Panc1 (cell line): ENCODE measurements around the gene CFAP251. TPM values are rescaled to one million over a fixed set of nuclear protein-coding genes. Genes with fewer than 3 reads are reported as not detected.

ENCODE experiments used
- ATAC-seq: fragments of 200-7000 bp; cut with Tn5 transposase; 2 replicates; pipeline ENCODE4 v1.9.1; 2020; ENCODE audit warnings: mild to moderate bottlenecking, moderate library complexity
- BruUV-seq: library from RNA; stranded (reverse); fragments of 400-500 nt; replicated peaks from 2 replicates; lab custom pipeline; 2021; lab: Mats Ljungman, UMichigan
- CTCF ChIA-PET: fragments of 300-600 bp; sonication (Branson Sonifier 250); formaldehyde crosslinking; loops from one replicate; lab custom pipeline; 2022; ENCODE audit warnings: antibody characterized with exemption; lab: Charles Lee
- POLR2A ChIA-PET: fragments of 300-600 bp; sonication (Branson Sonifier 250); formaldehyde crosslinking; loops from one replicate; lab custom pipeline; 2022; ENCODE audit warnings: antibody characterized with exemption; lab: Charles Lee
- DNase-seq: peaks from one replicate; pipeline ENCODE4 v3.0.0-alpha.2; 2010; ENCODE audit warnings: low read depth, low spot score
- H3K27ac ChIP-seq: 2 replicates; pipeline ENCODE4 v1.5.1; 2011; ENCODE audit warnings: mild to moderate bottlenecking, low read length, inconsistent platforms
- H3K27me3 ChIP-seq: fragments of 200-500 bp; sonication (Bioruptor generic); 2 replicates; pipeline ENCODE4 v1.6.0; 2014; ENCODE audit warnings: low read length, inconsistent platforms; ENCODE audit not compliant: control insufficient read depth, insufficient read depth
- H3K36me3 ChIP-seq: fragments of 200-500 bp; sonication (Bioruptor generic); 2 replicates; pipeline ENCODE4 v1.5.1; 2014; ENCODE audit warnings: inconsistent platforms, mild to moderate bottlenecking, low read length, moderate library complexity; ENCODE audit not compliant: control insufficient read depth, insufficient read depth
- H3K4me1 ChIP-seq: 2 replicates; pipeline ENCODE4 v1.5.1; 2011; ENCODE audit warnings: inconsistent platforms, mild to moderate bottlenecking, low read length, moderate library complexity; ENCODE audit not compliant: control insufficient read depth, insufficient read depth
- H3K4me3 ChIP-seq, 2 experiments: 2 replicates each; pipeline ENCODE4 v1.5.1; 2011 to 2012; ENCODE audit warnings: low read depth in 2 of 2, low read length in 2 of 2, mild to moderate bottlenecking in 2 of 2, inconsistent platforms in 1 of 2, moderate library complexity in 1 of 2
- H3K9me3 ChIP-seq: fragments of 200-500 bp; sonication (Bioruptor generic); 2 replicates; pipeline ENCODE4 v1.5.1; 2014; ENCODE audit warnings: low read depth, mild to moderate bottlenecking, inconsistent platforms, low read length, moderate library complexity; ENCODE audit not compliant: control insufficient read depth, insufficient read depth
- POLR2AphosphoS5 ChIP-seq: IDR thresholded peaks from 2 replicates; pipeline ENCODE4 v1.6.1; 2012; ENCODE audit warnings: mild to moderate bottlenecking, low read depth, low read length, moderate library complexity
- SIN3A ChIP-seq: IDR thresholded peaks from 2 replicates; pipeline ENCODE4 v1.6.1; 2012; ENCODE audit warnings: low read depth, mild to moderate bottlenecking, low read length, moderate library complexity, borderline replicate concordance; ENCODE audit not compliant: insufficient read depth
- TCF7L2 ChIP-seq: IDR thresholded peaks from 2 replicates; pipeline ENCODE4 v1.6.1; 2011; ENCODE audit warnings: mild to moderate bottlenecking, low read depth, low read length, inconsistent platforms
- in situ Hi-C: cut with HindIII; loops from 2 replicates; pipeline ENCODE4 v1.10.0; 2016; ENCODE audit warnings: low sequenced_read_pairs, low pct_unique_long_range_greater_than_20kb
- intact Hi-C: fragments of 100-400 bp; cut with micrococcal nuclease; formaldehyde crosslinking; loops from one replicate; pipeline ENCODE4 v1.10.0; 2022; ENCODE audit not compliant: unreplicated experiment
- total RNA-seq: library from RNA; stranded (reverse); gene quantifications from one replicate; pipeline ENCODE4 v1.2.1, GENCODE V29; 2021; ENCODE audit not compliant: unreplicated experiment
- TF ChIP-seq, protein P1 (sequence below), 2 experiments: IDR thresholded peaks; 2 replicates each; pipeline ENCODE4 v1.6.1; 2011 to 2012; ENCODE audit warnings: low read depth in 2 of 2, control low read depth in 1 of 2, low read length in 1 of 2, mild to moderate bottlenecking in 1 of 2, moderate library complexity in 1 of 2; ENCODE audit not compliant: insufficient read depth in 1 of 2
- TF ChIP-seq, protein P2 (sequence below): fragments of 450-650 bp; IDR thresholded peaks from 2 replicates; pipeline ENCODE4 v1.5.1; 2017; ENCODE audit warnings: mild to moderate bottlenecking

Gene CFAP251
- total RNA-seq, 1 experiment from 2014 or later, result 4.2 TPM

DNA sequence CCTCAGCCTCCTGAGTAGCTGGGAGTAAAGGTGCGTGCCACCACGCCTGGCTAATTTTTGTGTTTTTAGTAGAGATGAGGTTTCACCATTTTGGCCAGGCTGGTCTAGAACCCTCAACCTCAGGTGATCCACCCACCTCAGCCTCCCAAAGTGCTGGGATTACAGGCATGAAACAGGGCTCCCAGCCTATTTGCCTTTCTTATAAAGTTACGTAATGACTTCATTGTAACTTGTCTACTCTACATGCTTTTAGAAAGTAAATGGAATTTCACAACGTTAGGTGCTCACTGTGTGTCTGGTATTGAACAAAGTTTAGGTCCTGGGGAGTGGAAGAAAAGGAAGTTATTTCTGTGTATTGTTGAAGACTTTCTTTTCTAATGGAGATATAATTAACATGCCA, 12.5 kb downstream of the CFAP251 start:
- intact Hi-C loops (no loop called here), in situ Hi-C loops (no loop called here)
- ATAC-seq, result no peak
- H3K27me3 ChIP-seq, result no peaks in the 10 kb centered on the region
- TF ChIP-seq, protein P1, sequence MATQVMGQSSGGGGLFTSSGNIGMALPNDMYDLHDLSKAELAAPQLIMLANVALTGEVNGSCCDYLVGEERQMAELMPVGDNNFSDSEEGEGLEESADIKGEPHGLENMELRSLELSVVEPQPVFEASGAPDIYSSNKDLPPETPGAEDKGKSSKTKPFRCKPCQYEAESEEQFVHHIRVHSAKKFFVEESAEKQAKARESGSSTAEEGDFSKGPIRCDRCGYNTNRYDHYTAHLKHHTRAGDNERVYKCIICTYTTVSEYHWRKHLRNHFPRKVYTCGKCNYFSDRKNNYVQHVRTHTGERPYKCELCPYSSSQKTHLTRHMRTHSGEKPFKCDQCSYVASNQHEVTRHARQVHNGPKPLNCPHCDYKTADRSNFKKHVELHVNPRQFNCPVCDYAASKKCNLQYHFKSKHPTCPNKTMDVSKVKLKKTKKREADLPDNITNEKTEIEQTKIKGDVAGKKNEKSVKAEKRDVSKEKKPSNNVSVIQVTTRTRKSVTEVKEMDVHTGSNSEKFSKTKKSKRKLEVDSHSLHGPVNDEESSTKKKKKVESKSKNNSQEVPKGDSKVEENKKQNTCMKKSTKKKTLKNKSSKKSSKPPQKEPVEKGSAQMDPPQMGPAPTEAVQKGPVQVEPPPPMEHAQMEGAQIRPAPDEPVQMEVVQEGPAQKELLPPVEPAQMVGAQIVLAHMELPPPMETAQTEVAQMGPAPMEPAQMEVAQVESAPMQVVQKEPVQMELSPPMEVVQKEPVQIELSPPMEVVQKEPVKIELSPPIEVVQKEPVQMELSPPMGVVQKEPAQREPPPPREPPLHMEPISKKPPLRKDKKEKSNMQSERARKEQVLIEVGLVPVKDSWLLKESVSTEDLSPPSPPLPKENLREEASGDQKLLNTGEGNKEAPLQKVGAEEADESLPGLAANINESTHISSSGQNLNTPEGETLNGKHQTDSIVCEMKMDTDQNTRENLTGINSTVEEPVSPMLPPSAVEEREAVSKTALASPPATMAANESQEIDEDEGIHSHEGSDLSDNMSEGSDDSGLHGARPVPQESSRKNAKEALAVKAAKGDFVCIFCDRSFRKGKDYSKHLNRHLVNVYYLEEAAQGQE (IDR thresholded peaks at IDR 0.05; ENCODE audit: insufficient read depth in 1 of 2, low read depth in 2 of 2, low read length in 1 of 2), result no peak
- TF ChIP-seq POLR2AphosphoS5 (no peak), SIN3A (no peak), TCF7L2 (no peak)
- TF ChIP-seq, protein P2, sequence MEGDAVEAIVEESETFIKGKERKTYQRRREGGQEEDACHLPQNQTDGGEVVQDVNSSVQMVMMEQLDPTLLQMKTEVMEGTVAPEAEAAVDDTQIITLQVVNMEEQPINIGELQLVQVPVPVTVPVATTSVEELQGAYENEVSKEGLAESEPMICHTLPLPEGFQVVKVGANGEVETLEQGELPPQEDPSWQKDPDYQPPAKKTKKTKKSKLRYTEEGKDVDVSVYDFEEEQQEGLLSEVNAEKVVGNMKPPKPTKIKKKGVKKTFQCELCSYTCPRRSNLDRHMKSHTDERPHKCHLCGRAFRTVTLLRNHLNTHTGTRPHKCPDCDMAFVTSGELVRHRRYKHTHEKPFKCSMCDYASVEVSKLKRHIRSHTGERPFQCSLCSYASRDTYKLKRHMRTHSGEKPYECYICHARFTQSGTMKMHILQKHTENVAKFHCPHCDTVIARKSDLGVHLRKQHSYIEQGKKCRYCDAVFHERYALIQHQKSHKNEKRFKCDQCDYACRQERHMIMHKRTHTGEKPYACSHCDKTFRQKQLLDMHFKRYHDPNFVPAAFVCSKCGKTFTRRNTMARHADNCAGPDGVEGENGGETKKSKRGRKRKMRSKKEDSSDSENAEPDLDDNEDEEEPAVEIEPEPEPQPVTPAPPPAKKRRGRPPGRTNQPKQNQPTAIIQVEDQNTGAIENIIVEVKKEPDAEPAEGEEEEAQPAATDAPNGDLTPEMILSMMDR, result no peak
- POLR2A ChIA-PET, result no interaction called here
- H3K36me3 ChIP-seq, result no peaks in the 10 kb centered on the region
- no peak overlapping the region for H3K27ac ChIP-seq
- BruUV-seq, result no TSS peak
- H3K4me1 ChIP-seq, result no peaks in the 10 kb centered on the region
- no peak overlapping the region for H3K4me3 ChIP-seq
- no peak for DNase-seq
- H3K9me3 ChIP-seq, result no peaks in the 10 kb centered on the region
- CTCF ChIA-PET, result no interaction called here

DNA sequence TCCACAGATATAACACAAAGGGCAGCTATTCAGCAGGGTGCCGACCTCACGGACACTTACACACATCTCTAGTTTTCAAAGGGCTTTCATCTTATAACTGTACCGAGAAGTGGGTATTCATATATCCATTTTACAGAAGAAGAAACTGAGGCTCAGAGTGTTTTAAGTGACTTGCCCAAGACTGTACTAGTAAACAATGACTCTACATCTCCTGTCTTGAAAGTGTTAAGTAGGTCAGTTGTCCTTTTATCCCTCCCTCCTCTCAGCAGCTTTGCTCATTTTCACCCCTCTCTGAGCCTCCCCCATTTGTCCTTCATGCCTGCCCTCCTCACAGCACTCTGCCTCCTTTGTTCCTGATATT, 13.8 kb downstream of the CFAP251 start:
- ATAC-seq, result no peak
- H3K36me3 ChIP-seq, result no peaks in the 10 kb centered on the region
- no peak for TF ChIP-seq SIN3A
- TF ChIP-seq, protein P2, result no peak
- TF ChIP-seq, protein P1 (IDR thresholded peaks at IDR 0.05; ENCODE audit: insufficient read depth in 1 of 2, low read depth in 2 of 2, low read length in 1 of 2), result no peak
- TF ChIP-seq TCF7L2, result no peak
- no peak for TF ChIP-seq POLR2AphosphoS5
- H3K27ac ChIP-seq, result no peak overlapping the region
- H3K9me3 ChIP-seq, result no peaks in the 10 kb centered on the region
- CTCF ChIA-PET, result no interaction called here
- H3K4me3 ChIP-seq, result no peak overlapping the region
- H3K4me1 ChIP-seq, result no peaks in the 10 kb centered on the region
- in situ Hi-C loops (no loop called here), intact Hi-C loops (no loop called here)
- POLR2A ChIA-PET, result no interaction called here
- no peak for DNase-seq
- no TSS peak for BruUV-seq
- H3K27me3 ChIP-seq, result no peaks in the 10 kb centered on the region
